Suppressor macrophage treated with lipopolysaccharide for 4 hours (primary cell): ENCODE results near the gene COG6.
A peak's percentile ranks its signal among the peaks of the same experiment; 100 is the strongest.

Experiments used
- DNase-seq: peaks from one replicate; pipeline ENCODE4 v3.0.0-alpha.2; 2020

COG6 gene

GRCh38 chr13:39655569-39656324 lies at the start of gene COG6:
COG6 (plus strand) TSS chr13:39655662; CDS start chr13:39655727, 65 bp downstream.
- peak; percentile 93 for DNase-seq

- no peak for DNase-seq
Measured at GRCh38 chr13:39605677-39606320, 49.7 kb upstream of the COG6 start.

GRCh38 chr13:39607876-39608275 lies 47.6 kb upstream of the COG6 start:
- no peak for DNase-seq

GRCh38 chr13:39612023-39612637 lies 43.3 kb upstream of the COG6 start:
- peak; percentile 76 for DNase-seq

GRCh38 chr13:39616087-39616694 lies 39.3 kb upstream of the COG6 start:
- peak; percentile 77 for DNase-seq

- DNase-seq = no peak
Measured at GRCh38 chr13:39618561-39618960, 36.9 kb upstream of the COG6 start.

- DNase-seq = no peak
Measured at GRCh38 chr13:39623466-39623865, 32.0 kb upstream of the COG6 start.

GRCh38 chr13:39631307-39631706 lies 24.2 kb upstream of the COG6 start:
- no peak for DNase-seq

- DNase-seq = no peak
Measured at GRCh38 chr13:39632994-39633393, 22.5 kb upstream of the COG6 start.

GRCh38 chr13:39635564-39635963 lies 19.9 kb upstream of the COG6 start:
- DNase-seq = no peak

GRCh38 chr13:39637890-39638289 lies 17.6 kb upstream of the COG6 start:
- DNase-seq = no peak

GRCh38 chr13:39641645-39642044 lies 13.8 kb upstream of the COG6 start:
- DNase-seq = peak; percentile 53

- DNase-seq = no peak
Measured at GRCh38 chr13:39646122-39646521, 9.3 kb upstream of the COG6 start.

- DNase-seq = no peak
Measured at GRCh38 chr13:39655041-39655568, 357 bp upstream of the COG6 start.

GRCh38 chr13:39656325-39656677 lies 839 bp downstream of the COG6 start:
- no peak for DNase-seq

GRCh38 chr13:39663508-39663907 lies 8.0 kb downstream of the COG6 start:
- DNase-seq = no peak

GRCh38 chr13:39663958-39664357 lies 8.5 kb downstream of the COG6 start:
- DNase-seq = no peak

GRCh38 chr13:39665763-39666162 lies 10.3 kb downstream of the COG6 start:
- DNase-seq = no peak

GRCh38 chr13:39670445-39670844 lies 15.0 kb downstream of the COG6 start:
- no peak for DNase-seq

- DNase-seq = no peak
Measured at GRCh38 chr13:39672378-39673132, 17.1 kb downstream of the COG6 start.

GRCh38 chr13:39675904-39676303 lies 20.4 kb downstream of the COG6 start:
- DNase-seq = no peak

GRCh38 chr13:39676315-39676876 lies 20.9 kb downstream of the COG6 start:
- DNase-seq = peak; percentile 64
